ENCODE data around the gene SOX11.
A peak's percentile ranks its signal among the peaks of the same experiment; 100 is the strongest.

SOX11 gene

GRCh38 chr2:5725072-5725471 lies 32.9 kb downstream of the SOX11 start:
- no peak for DNase-seq

GRCh38 chr2:5725794-5726463 lies 33.7 kb downstream of the SOX11 start:
- DNase-seq, result peak; percentile 68

GRCh38 chr2:5727235-5727634 lies 35.1 kb downstream of the SOX11 start:
- DNase-seq, result no peak

- no peak for DNase-seq
Measured at GRCh38 chr2:5729416-5729815, 37.2 kb downstream of the SOX11 start.

- DNase-seq, result no peak
Measured at GRCh38 chr2:5730386-5730785, 38.2 kb downstream of the SOX11 start.

- DNase-seq, result no peak
Measured at GRCh38 chr2:5734859-5735520, 42.8 kb downstream of the SOX11 start.

GRCh38 chr2:5735521-5735861 lies 43.3 kb downstream of the SOX11 start:
- DNase-seq, result no peak

GRCh38 chr2:5736050-5736449 lies 43.9 kb downstream of the SOX11 start:
- DNase-seq, result no peak

GRCh38 chr2:5736886-5737285 lies 44.7 kb downstream of the SOX11 start:
- DNase-seq, result no peak

GRCh38 chr2:5740053-5740452 lies 47.9 kb downstream of the SOX11 start:
- no peak for DNase-seq

GRCh38 chr2:5740817-5741216 lies 48.6 kb downstream of the SOX11 start:
- no peak for DNase-seq

- no peak for DNase-seq
Measured at GRCh38 chr2:5741242-5741641, 49.1 kb downstream of the SOX11 start.

- no peak for DNase-seq
Measured at GRCh38 chr2:5742126-5742525, 49.9 kb downstream of the SOX11 start.

GRCh38 chr2:5748391-5748790 lies 56.2 kb downstream of the SOX11 start:
- DNase-seq, result no peak

- no peak for DNase-seq
Measured at GRCh38 chr2:5748946-5749345, 56.8 kb downstream of the SOX11 start.

- no peak for DNase-seq
Measured at GRCh38 chr2:5749347-5749746, 57.2 kb downstream of the SOX11 start.
